ENCODE measurements around the gene INSL3. TPM values are rescaled to one million over a fixed set of nuclear protein-coding genes. Genes with fewer than 3 reads are reported as not detected.
A peak's percentile ranks its signal among the peaks of the same experiment; 100 is the strongest.
"Not testable (repeated sequence)": the region's sequence is repeated elsewhere in the genome, so short reads cannot be mapped to it uniquely, and the experiment has no call there.

INSL3 gene
- total RNA-seq, 1 experiment from 2014 or later: 4.0 TPM

- no peaks in the 10 kb centered on the region for H3K27me3 ChIP-seq (ENCODE audit: insufficient read depth, low read depth)
- ChIA-PET CTCF (no interaction called here), POLR2A (ENCODE audit: unreplicated experiment) (no interaction called here)
- H3K4me3 ChIP-seq: no peak overlapping the region
- BruUV-seq (replicated peaks): no TSS peak
- no peak for DNase-seq
- no peaks in the 10 kb centered on the region for H3K9me2 ChIP-seq (ENCODE audit: insufficient read depth)
- H3K4me2 ChIP-seq: no peak overlapping the region
- H3K36me3 ChIP-seq (ENCODE audit: low read depth): peaks cover 10% of the 10 kb centered on the region; the same call in 1 of the 2 replicates
- H2AFZ ChIP-seq: no peak overlapping the region
- no peaks in the 10 kb centered on the region for H4K20me1 ChIP-seq (ENCODE audit: insufficient read depth)
- peaks cover 25% of the 10 kb centered on the region for H3F3A ChIP-seq (ENCODE audit: insufficient read depth, low read depth)
- H3K27ac ChIP-seq: no peak overlapping the region
- intact Hi-C loops (cut with micrococcal nuclease; ENCODE audit: unreplicated experiment): no loop called here
- H3K9me3 ChIP-seq (ENCODE audit: insufficient read depth, low read depth): no peaks in the 10 kb centered on the region
- peaks cover 8% of the 10 kb centered on the region; the same call in 1 of the 2 replicates for H3K79me2 ChIP-seq (ENCODE audit: low read depth)
- no peak for TF ChIP-seq EZH2 (IDR thresholded peaks at IDR 0.05; ENCODE audit: low read depth)
- TF ChIP-seq, protein P1, sequence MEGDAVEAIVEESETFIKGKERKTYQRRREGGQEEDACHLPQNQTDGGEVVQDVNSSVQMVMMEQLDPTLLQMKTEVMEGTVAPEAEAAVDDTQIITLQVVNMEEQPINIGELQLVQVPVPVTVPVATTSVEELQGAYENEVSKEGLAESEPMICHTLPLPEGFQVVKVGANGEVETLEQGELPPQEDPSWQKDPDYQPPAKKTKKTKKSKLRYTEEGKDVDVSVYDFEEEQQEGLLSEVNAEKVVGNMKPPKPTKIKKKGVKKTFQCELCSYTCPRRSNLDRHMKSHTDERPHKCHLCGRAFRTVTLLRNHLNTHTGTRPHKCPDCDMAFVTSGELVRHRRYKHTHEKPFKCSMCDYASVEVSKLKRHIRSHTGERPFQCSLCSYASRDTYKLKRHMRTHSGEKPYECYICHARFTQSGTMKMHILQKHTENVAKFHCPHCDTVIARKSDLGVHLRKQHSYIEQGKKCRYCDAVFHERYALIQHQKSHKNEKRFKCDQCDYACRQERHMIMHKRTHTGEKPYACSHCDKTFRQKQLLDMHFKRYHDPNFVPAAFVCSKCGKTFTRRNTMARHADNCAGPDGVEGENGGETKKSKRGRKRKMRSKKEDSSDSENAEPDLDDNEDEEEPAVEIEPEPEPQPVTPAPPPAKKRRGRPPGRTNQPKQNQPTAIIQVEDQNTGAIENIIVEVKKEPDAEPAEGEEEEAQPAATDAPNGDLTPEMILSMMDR (conservative IDR thresholded peaks at IDR 0.05): no peak
- H3K4me1 ChIP-seq (replicated peaks; ENCODE audit: insufficient read depth): peaks cover 12% of the 10 kb centered on the region
Observed at GRCh38 chr19:17780781-17781180, 40.5 kb downstream of the INSL3 start.

DNA sequence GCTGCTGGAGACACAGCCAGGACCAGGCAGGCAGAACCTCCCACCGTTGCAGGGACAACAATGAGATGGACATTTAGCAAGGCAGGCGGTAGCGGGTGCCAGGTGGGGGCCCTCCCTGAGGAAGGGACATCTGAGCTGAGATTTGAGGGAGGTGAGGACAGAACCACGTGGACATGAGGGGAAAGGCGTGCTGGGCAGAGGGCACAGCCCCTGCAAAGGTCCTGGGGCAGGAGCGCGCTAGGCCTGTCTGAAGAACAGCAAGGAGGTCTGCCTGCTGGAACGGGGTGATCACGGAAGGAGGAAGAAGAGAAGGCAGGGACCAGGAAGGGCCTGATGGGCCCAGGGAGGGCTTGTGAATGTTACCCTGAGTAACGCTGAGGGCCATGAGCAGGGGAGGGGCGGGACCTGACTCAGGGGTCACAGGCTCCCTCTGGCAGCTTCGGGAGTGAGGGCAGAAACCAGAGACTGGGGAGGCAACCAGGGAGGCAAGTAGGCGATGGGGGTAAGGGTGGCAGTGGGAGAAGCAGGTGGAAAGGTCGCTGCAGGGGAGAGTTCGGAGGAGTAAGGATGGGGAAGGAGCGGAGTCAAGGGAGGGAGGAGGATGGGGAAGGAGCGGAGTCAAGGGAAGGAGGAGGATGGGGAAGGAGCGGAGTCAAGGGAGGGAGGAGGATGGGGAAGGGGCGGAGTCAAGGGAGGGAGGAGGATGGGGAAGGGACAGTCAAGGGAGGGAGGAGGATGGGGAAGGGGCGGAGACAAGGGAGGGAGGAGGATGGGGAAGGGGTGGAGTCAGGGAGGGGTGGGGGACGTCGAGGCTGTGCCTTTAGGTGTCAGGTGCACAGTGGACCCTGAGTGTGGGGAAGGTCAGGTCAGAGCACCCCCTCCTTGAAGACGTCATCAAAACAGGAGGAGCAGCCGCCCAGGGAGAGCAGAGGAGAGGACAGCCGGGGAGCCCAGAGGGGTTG, 42.1 kb downstream of the INSL3 start:
- TSS peak; percentile 67 for BruUV-seq (replicated peaks)
- peaks cover 10% of the 10 kb centered on the region; the same call in 1 of the 2 replicates for H3K36me3 ChIP-seq (ENCODE audit: low read depth)
- peak overlapping the region; percentile 72 for H3K4me3 ChIP-seq
- no peaks in the 10 kb centered on the region for H3K9me2 ChIP-seq (ENCODE audit: insufficient read depth)
- ChIA-PET CTCF (interaction anchor here (0.6 kb wide), 1 partner anchor 129 kb away, joined by 3 read pairs; no protein-coding TSS in a partner anchor), POLR2A (ENCODE audit: unreplicated experiment) (interaction anchor here (0.6 kb wide), 2 partner anchors 11 to 470 kb away, joined by 3 read pairs; no protein-coding TSS in a partner anchor)
- no peaks in the 10 kb centered on the region for H3K9me3 ChIP-seq (ENCODE audit: insufficient read depth, low read depth)
- peak overlapping the region; percentile 80 for H3K4me2 ChIP-seq
- peaks cover 21% of the 10 kb centered on the region for H3F3A ChIP-seq (ENCODE audit: insufficient read depth, low read depth)
- no peaks in the 10 kb centered on the region for H3K27me3 ChIP-seq (ENCODE audit: insufficient read depth, low read depth)
- intact Hi-C loops (cut with micrococcal nuclease; ENCODE audit: unreplicated experiment): loop anchor here (1.0 to 5.0 kb wide), 4 partner anchors 11 to 312 kb away; no protein-coding TSS in a partner anchor
- peak overlapping the region; percentile 43 for H3K27ac ChIP-seq
- peaks cover 8% of the 10 kb centered on the region; the same call in 1 of the 2 replicates for H3K79me2 ChIP-seq (ENCODE audit: low read depth)
- no peaks in the 10 kb centered on the region for H4K20me1 ChIP-seq (ENCODE audit: insufficient read depth)
- H2AFZ ChIP-seq: peak overlapping the region; percentile 75
- H3K4me1 ChIP-seq (replicated peaks; ENCODE audit: insufficient read depth): peaks cover 18% of the 10 kb centered on the region
- DNase-seq: peak; percentile 67 to 79
- TF ChIP-seq, protein P1 (conservative IDR thresholded peaks at IDR 0.05): no peak
- no peak for TF ChIP-seq EZH2 (IDR thresholded peaks at IDR 0.05; ENCODE audit: low read depth)

GRCh38 chr19:17778251-17778967, 42.9 kb downstream of the INSL3 start:
- H3K4me1 ChIP-seq (replicated peaks; ENCODE audit: insufficient read depth): peaks cover 18% of the 10 kb centered on the region
- no TSS peak for BruUV-seq (replicated peaks)
- 0 out of 2 replicates have a peak, but pooled peaks cover 3% of the 10 kb centered on the region for H3K36me3 ChIP-seq (ENCODE audit: low read depth)
- H3K79me2 ChIP-seq (ENCODE audit: low read depth): peaks cover 8% of the 10 kb centered on the region; the same call in 1 of the 2 replicates
- H2AFZ ChIP-seq: peak overlapping the region; percentile 75
- H3K4me3 ChIP-seq: peak overlapping the region; percentile 72
- peak overlapping the region; percentile 80 for H3K4me2 ChIP-seq
- CTCF ChIA-PET: no interaction called here
- H3K27me3 ChIP-seq (ENCODE audit: insufficient read depth, low read depth): no peaks in the 10 kb centered on the region
- DNase-seq: peak; percentile 82 to 91
- peak overlapping the region; percentile 43 for H3K27ac ChIP-seq
- intact Hi-C loops (cut with micrococcal nuclease; ENCODE audit: unreplicated experiment): loop anchor here (1.0 to 5.0 kb wide), 3 partner anchors 18 to 311 kb away; no protein-coding TSS in a partner anchor
- no peaks in the 10 kb centered on the region for H3K9me2 ChIP-seq (ENCODE audit: insufficient read depth)
- TF ChIP-seq, protein P1 (conservative IDR thresholded peaks at IDR 0.05): no peak
- TF ChIP-seq EZH2 (IDR thresholded peaks at IDR 0.05; ENCODE audit: low read depth): no peak
- H3K9me3 ChIP-seq (ENCODE audit: insufficient read depth, low read depth): no peaks in the 10 kb centered on the region
- peaks cover 18% of the 10 kb centered on the region for H3F3A ChIP-seq (ENCODE audit: insufficient read depth, low read depth)
- H4K20me1 ChIP-seq (ENCODE audit: insufficient read depth): no peaks in the 10 kb centered on the region
- POLR2A ChIA-PET (ENCODE audit: unreplicated experiment): interaction anchor here (0.6 kb wide), 1 partner anchor 469 kb away, joined by 3 read pairs; no protein-coding TSS in a partner anchor

DNA sequence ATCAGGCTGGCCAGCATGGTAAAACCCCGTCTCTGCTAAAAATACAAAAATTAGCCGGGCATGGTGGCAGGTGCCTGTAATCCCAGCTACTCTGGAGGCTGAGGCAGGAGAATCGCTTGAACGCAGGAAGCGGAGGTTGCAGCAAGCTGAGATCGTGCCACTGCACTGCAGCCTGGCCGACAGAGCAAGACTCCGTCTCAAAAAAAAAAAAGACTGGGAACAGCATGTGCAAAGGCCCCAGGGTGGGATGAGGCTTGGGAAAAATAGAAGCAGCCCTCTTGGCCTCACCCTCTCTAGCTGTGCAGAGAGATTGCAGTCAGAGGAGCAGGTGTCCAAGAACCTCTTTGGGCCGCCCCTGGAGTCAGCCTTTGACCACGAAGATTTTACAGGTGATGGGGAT, 43.5 kb downstream of the INSL3 start:
- peaks cover 18% of the 10 kb centered on the region for H3F3A ChIP-seq (ENCODE audit: insufficient read depth, low read depth)
- H4K20me1 ChIP-seq (ENCODE audit: insufficient read depth); H3K9me3 ChIP-seq (ENCODE audit: insufficient read depth, low read depth); POLR2A ChIA-PET (ENCODE audit: unreplicated experiment); H3K36me3 ChIP-seq (ENCODE audit: low read depth); H3K9me2 ChIP-seq (ENCODE audit: insufficient read depth); DNase-seq; H3K4me3 ChIP-seq; H3K27ac ChIP-seq; H2AFZ ChIP-seq; H3K79me2 ChIP-seq (ENCODE audit: low read depth); H3K27me3 ChIP-seq (ENCODE audit: insufficient read depth, low read depth); BruUV-seq (replicated peaks): not testable (repeated sequence)
- peak overlapping the region; percentile 80; the same call in 1 of the 2 replicates for H3K4me2 ChIP-seq
- H3K4me1 ChIP-seq (replicated peaks; ENCODE audit: insufficient read depth): peaks cover 18% of the 10 kb centered on the region
- intact Hi-C loops (cut with micrococcal nuclease; ENCODE audit: unreplicated experiment): loop anchor here (1.0 to 5.0 kb wide), 3 partner anchors 19 to 311 kb away; no protein-coding TSS in a partner anchor
- CTCF ChIA-PET: interaction anchor here (0.6 to 0.7 kb wide), 2 partner anchors 26 to 219 kb away, joined by 4 to 7 read pairs; no protein-coding TSS in a partner anchor

Measured in PC-9 (cell line).